HG03095 (cell line): ENCODE measurements around the gene TMEM179B.
"Not testable (repeated sequence)": the region's sequence is repeated elsewhere in the genome, so short reads cannot be mapped to it uniquely, and the experiment has no call there.

Source experiments
- ATAC-seq: cut with Tn5 transposase; IDR thresholded peaks from one replicate; pipeline ENCODE4 v1.9.1; 2021; ENCODE audit warnings: moderate library complexity; ENCODE audit not compliant: unreplicated experiment

Gene TMEM179B, protein sequence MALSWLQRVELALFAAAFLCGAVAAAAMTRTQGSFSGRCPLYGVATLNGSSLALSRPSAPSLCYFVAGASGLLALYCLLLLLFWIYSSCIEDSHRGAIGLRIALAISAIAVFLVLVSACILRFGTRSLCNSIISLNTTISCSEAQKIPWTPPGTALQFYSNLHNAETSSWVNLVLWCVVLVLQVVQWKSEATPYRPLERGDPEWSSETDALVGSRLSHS

DNA sequence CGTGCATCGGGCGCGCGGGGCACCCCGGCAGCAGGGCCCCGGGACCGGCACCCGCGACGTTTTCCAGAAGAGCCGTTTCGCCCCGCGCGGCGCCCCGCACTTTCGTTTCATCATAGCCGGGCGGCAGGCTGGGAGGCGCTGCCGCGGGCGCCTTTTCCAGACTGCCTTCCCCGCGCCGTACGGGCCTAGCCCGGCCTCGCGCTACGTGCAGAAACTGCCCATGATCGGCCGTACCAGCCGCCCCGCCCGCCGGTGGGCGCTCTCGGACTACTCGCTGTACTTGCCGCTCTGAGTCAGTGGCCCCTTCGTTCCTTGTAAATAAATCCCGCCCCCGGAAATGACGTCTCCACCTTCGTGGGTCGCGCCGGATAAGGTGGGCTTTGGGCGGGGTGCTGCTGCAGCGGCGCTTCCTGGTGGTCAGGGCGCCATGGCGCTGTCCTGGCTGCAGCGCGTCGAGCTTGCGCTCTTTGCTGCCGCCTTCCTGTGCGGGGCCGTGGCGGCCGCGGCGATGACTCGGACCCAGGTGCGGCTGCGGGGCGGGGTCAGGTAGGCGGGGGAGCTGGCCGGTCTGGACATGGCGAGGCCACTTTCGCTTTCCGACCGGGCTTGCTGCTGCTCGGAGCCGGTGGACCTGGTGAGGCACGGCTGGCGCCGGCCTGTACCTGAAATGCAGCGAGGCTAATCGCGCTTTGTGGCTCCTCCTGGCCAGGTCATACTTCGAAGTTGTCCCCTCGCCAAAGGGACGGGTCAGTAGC, at the start of gene TMEM179B:
Gene TMEM179B (plus strand): TSS at position 398 of the 755 bp plus-strand sequence. CDS start 30 bp downstream, at position 428.
- ATAC-seq = peak; percentile 64

DNA sequence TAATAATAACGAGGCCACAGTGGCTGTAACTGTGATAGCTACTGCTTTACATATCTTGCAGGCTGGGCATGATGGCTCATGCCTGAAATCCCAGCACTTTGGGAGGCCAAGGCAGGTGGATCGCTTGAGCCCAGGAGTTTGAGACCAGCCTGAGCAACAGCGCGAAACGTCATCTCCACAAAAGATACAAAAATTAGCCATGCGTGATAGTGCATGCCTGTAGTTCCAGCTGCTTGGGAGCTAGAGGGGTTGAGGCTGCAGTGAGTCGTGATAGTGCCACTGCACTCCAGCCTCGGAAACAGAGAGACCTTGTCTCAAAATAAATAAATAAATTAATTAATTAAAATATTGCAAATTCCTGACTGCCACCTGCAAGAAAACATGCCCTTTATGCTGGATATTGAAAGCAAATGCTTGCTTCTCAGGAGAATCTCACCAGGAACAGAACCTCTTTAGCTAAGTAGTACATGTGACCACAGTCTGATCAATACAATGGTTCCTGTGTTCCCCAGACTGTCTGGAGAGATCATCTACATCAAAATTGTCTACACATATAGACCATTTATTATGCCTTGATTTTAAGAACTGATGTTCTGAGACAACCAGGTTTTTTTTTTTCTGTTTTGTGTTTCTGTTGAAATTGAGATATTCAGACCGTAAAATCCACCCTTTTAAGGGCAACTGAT, 39.6 kb upstream of the TMEM179B start:
- no peak for ATAC-seq

DNA sequence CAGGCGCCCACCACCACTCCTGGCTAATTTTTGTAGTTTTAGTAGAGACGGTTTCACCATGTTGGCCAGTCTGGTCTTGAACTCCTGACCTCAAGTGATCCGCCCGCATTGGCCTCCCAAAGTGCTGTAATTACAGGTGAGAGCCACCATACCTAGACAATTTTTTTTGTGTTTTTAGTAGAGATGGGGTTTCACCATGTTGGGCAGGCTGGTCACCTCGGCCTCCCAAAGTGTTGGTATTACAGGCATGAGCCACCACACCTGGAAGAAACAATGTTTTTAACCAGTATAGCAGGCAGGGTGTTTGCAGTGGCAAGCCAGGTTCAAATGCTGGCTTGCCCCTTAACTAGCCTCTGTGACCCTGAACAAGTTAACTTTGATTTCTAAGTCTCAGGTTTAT, 37.3 kb upstream of the TMEM179B start:
- not testable (repeated sequence) for ATAC-seq

DNA sequence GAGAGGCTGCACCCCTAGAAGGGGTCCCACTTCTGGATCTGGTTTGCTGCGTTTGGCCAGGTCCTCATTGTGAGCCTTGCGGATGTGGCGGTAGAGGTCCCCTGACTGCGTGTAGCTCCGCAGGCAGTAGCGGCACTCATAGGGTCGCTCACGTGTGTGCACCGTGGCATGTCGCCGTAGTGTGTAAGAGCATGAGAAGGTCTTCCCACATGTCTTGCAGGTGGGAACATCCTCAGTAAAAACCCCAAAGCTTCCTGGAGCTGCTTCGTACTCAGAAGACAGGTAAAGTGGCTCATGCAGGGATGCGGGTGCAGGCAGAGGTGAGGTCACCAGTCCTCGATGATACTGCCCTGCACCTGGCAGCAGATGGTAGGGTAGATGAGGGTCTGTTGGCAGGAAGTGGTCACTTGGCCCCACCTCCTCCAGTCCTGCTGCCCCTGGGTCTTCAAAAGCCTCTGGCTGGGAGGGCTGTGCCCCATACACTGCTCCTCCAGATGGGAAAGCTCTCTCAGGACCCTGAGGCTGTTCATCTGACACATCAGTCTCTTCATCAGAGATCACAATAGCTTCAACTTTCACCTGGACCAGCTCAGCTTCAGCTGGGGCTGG, 34.9 kb upstream of the TMEM179B start:
- ATAC-seq = no peak

DNA sequence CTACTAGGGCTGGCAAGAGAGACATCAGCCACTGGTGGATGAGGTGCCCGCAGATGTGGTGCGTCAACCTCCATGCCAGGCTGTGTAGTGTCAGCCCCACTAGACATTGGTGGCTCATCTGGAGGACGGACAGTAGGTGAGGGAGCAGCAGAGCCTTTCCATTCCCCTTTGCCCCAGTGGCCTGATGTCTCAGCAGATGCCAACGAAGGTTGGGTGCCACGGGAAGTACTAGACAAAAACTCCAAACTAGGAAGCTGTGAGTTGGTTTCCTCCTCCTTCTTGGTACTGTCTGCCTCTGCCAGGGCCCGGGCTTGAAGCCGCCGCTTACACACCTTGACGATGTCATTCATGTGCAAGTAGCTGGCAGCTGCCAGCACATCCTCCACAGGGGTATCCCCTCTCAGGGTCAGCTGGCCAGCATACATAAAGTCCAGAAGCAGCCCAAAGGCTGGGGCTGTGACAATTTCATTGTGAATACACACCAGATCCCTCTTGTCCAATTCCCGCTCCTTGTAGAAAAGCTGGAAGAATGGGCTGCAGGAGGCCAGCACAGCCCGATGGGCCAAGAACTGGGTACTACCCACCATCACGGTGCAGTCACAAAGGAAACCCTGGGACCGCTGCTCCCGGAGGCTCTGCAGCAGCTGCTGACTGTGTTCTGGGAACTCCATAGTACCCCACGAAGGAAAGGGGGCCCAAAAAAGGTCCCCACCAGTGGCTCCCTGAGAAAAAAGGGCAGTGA, 34.0 kb upstream of the TMEM179B start:
- no peak for ATAC-seq

DNA sequence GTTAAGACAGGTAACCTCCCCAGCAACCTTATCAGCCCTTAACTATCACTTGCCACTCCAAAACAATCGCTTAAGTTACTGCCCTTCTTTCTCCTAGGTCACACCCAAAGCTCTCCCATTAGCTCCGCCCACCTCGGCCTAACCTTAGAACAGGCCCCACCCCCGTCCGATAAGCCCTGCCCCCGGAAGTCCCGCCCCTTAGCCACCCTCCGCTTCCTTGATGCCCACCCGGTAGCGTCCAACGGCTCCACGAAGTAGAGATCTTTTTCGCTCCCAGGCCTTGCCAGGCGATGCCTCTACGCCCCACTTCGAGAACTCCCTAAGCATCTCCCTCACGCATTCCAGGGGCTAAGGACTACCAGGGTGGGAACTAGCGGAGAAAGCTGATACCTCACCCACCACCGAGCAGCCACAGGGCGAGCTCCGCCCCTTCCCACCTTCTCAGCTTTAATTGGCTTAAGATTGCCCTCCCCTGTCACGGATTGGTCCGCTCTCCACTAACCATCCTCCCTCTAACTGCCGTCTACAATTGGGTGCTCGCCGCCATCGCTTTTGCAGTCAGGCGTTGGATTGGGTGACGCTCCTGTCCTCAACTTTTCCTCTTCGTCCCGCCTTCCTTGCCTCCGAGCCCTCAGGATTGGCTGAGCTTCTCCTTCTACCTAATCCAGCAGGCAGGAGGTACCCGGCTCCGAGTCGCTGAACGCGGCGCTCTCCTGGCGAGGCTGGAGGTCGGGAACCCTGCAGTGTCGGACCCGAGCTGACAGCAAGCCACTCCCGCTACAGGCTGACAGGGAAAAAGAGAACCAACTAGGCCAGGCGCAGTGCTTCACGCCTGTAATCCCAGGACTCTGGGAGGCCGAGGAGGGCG, 33.2 kb upstream of the TMEM179B start, which contains the start of gene ZBTB3:
Gene ZBTB3 (minus strand): TSS at position 425 of the 868 bp plus-strand sequence. CDS start 496 bp downstream, outside the sequence.
- ATAC-seq = peak; percentile 90

DNA sequence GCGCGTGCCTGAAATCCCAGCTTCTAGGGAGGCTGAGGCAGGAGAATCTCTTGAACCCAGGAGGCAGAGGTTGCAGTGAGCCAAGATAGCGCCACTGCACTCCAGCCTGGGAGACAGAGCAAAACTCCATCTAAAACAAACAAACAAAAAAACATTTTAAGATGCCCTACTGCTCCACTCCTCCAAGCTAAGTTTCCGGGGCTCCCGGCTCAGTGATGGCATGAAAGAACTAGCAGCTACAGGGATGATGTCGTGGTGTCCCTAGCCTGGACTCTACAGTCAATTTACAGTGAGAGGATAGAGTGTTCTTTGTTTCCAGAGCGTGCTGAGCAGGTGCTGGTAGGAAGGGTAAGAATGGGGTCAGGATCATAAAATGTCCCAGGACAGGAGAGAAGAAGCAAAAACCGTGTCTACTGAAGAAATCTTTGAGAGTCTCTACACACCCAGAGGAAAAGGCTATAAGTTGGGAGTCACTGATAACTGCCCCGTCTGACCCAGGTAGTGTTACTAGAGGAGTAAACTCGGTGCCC, 32.1 kb upstream of the TMEM179B start:
- no peak for ATAC-seq

DNA sequence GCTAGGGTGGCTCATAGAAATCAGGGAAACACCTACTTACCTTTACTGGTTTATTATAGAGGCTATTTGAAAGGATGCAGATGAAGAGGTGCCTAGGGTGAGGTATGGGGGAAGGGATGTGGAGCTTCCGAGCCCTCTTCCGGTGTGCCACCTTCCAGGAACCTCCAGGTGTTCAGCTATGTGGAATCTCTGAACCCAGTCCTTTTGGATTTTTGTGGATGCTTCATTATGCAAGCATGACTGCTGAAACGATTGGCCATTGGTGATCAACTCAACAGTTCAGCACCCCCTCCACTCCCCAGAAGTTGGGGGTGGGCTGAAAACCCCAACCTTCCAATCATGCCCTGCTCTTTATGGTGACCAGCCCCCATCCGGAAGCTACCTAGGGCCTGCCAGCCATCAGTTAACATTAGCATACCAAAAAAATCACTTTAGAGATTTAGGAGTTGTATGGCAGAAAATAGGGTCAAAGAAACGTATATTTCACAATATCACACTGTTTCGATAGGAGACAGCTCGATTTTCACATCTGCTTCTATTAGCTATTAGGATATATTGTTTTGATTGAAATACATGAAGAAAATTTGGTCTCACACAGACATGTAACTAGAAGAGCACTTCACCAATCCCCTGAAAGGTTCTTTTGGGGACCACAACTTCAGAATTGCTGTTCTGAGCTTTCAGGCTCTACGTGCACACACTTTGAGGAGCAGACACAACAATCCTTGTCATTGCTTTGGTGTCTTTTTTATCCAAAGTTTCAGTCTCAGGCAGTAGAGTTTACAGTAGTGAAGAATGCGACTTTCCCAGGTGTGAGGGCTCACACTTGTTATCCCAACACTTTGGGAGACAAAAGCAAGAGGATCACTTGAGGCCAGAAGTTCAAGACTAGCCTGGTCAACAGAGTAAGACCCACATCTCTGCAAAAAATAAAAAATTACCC, 29.1 kb upstream of the TMEM179B start:
- ATAC-seq = no peak

DNA sequence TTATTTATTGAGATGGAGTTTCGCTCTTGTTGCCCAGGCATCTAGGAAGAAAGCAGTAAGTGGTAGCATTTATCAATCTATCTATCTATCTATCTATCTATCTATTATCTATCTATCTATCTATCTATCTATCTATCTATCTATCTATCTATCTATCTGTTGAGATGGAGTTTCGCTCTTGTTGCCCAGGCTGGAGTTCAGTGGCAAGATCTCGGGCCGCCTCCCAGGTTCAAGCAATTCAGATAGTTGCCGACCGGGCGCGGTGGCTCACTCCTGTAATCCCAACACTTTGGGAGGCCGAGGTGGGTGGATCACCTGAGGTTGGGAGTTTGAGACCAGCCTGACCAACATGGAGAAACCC, 26.4 kb upstream of the TMEM179B start:
- not testable (repeated sequence) for ATAC-seq

DNA sequence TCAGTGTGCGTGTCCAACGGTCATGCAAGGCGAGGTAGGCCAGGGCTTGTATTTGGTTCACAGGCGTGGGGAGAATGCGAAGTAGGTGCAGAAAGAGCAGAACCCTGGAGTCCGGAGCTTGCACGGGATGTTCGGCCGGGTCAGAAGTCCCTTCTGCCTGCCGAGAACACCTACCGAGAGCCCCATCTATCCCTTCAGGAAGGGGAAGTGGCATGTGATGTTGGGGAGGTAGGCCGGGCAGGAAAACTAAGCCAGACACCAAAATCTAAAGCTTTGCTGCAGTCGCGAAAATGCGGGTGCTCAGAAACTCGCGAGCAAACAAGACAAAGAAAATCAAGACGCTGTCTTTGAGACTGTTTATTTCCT, 16.4 kb upstream of the TMEM179B start:
- ATAC-seq = no peak

DNA sequence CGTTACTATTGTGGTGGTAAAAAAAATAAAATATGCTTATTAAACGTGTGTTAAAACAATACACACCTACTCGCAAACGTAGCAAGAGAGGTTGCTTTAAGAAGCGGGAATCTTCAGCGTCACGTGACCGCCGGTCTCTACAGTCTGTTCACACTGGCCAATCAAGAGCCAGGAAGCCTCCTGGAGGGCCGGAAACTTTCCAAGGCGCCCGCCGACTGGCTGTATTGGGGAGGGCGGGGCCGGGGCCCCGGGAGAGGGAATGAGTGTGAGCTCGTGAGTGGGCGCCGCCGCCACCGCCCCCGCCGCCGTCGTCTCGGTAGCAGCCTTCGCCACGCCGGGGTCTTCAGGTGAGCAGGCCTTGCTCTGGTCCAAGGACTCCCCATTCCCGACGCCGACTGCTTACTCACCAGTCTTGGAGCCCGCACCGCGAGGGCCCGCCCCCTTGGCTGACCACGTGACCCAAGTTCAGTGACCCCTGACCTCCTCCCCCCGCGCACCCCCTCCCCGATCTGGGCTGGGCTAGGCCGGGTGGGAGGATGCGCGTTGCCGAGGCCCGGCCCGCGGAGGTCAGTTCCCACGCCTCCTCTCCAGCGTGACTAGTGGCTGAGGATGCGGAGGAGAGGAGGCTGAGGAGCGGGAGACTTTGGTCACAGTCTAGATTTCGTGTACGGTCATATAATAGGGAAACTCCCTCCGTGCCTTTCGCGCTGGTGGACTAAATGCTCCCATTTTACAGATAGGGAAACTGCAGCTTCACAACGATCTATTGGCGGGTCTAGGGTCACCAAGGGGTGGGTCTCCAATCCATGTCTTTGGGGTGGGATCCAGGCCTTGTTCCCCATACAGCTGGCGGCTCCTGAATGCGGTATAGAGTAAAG, 15.8 kb upstream of the TMEM179B start, which contains the start of gene TAF6L:
Gene TAF6L (plus strand): TSS at position 253 of the 878 bp plus-strand sequence. CDS start 4,388 bp downstream, outside the sequence.
- peak; percentile 74 for ATAC-seq

DNA sequence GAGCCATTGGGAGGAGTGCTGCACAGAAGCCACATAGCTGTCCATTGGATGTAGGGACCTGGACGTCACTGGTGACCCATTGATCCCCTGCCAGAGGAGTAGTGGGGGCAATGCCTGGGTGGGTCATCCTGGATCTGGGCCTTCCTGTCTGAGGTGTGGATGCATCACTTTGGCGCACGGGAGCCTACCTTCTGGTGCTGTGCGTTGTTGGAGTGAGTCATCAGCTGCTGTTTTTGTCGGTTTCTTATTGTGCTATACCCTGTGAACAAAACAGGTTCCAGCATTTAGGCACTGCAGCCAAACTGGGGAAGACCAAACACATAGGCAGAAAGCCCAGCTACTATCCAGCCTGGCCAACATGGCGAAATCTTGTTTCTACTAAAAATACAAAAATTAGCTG, 12.8 kb upstream of the TMEM179B start:
- no peak for ATAC-seq

DNA sequence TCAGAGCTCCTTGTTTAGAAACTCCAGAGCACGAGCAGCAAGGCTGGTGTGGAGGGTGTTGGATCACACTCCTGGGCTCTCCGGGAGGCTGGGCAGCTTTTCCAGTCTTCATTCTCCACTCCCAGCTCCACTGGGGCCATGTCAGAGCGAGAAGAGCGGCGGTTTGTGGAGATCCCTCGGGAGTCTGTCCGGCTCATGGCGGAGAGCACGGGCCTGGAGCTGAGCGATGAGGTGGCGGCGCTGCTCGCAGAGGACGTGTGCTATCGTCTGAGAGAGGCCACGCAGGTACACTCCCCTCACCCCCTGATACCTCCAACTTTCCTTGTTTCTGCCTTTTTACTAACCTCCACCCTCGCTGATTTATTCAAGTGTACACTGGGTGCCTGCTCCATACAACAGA, 11.6 kb upstream of the TMEM179B start:
- ATAC-seq = no peak

DNA sequence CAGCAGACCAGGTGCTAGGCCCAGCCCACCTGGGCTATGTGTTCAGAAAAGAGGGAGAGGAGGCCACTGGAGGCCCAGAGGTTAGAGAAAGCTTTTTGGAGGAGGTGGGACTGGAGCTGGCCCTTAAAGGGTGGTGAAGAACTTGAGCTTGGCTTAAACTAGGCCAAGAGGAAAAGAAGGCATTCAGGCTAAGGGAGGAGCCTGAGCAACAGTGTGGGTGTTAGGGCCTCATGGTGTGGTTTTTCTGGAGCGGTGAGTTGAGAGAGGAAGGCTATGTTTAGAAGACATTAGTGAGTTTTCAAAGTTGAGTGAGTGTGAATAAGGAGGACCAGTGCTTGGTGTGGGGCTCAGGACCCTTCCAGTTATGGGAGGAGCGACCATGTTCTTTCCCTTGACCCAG, 9.8 kb upstream of the TMEM179B start:
- ATAC-seq = no peak

DNA sequence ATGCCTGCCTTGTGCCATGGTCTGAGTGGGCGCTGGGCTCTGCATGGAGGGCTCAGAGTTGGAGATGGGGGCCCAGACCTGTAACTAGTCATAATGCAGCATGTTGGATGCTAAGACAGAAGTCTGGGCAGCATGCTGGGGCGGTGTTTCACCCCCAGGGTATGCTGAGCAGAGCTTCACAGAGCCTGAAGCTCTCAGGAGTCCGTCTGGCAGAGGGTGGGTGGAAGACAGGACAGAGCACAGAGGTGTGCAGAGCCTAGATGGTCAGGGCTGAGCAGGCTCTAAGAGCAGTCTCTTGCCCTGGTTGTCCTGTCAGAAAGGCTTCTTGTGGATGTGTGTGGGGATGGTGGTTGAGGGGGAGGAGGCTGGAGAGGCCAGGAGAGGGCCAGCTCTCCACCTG, 8.8 kb upstream of the TMEM179B start:
- no peak for ATAC-seq

DNA sequence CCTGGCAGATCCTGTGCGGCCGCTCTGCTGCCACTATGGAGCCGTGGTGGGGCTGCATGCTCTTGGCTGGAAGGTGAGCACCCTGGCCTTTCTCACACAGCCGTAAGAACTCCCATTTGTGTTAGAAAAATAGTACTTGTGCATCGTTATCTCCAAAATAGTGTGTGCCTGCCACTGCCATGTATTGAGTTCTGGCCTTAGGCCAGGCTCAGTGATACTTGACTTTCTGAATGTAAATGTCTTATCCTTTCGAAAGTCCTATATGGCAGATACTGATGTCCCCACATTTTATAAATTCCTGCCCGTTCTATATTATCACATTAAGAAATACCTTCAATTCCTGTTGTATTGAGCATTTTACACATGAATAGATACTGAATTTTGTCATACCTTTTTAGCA, 4.4 kb upstream of the TMEM179B start:
- no peak for ATAC-seq

DNA sequence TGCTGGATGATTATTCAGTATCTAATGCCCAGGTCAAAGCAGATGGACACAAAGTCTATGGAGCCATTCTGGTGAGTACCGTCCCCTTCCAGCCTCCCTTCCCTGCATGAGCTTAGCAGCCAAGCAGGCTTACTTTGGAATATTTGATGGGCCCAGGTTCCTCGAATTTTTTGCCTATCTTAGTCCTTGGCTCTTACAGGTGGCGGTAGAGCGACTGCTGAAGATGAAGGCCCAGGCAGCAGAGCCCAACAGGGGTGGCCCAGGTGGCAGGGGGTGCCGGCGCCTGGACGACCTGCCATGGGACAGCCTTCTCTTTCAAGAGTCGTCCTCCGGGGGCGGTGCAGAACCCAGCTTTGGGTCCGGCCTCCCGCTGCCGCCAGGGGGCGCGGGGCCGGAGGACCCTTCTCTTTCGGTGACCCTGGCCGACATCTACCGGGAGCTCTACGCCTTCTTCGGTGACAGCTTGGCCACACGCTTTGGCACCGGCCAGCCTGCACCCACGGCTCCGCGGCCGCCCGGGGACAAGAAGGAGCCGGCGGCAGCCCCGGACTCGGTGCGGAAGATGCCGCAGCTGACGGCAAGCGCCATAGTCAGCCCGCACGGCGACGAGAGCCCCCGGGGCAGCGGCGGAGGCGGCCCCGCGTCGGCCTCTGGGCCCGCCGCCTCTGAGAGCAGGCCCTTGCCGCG, 741 bp upstream of the TMEM179B start:
- peak; percentile 61 for ATAC-seq
